ENCODE results near the gene WWTR1. TPM values are rescaled to one million over a fixed set of nuclear protein-coding genes. Genes with fewer than 3 reads are reported as not detected.

WWTR1 gene
- total and polyA plus RNA-seq, 8 donors: 15.4 to 116 (median 61.4) TPM

DNA sequence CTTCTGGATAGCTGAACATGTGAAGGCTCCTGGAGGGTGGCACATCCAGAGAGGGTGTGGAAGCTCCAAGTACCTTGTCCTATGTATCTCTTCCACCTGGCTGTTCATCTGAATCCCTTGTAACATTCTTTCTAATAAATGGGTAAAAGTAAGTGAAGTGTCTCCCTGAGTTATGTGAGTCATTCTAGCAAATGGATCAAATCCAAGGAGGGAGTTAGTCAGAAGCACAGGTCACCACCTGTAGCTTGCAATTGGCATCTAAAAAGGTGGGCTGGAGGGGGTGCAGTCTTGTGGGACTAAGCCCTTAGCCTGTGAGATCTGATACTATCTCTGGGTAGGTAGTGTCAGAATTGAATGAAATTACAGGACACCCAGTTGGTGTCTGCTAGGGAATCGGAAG is 71.0 kb downstream of the WWTR1 start:
- Histone ChIP-seq H3K9me3 (no peaks in the 10 kb centered on the region), H3K4me3 (no peak overlapping the region), H3K4me1 (peaks cover 11 to 68% (median 36%) of the 10 kb centered on the region in 4 donors), H3K27me3 (no peaks in the 10 kb centered on the region), H3K27ac (peak overlapping the region in 2 of 5 donors; percentile 2 to 21), H3K36me3 (no peaks in the 10 kb centered on the region)
- 85 to 97% (median 89%) methylated on average over 1 of the region's 1 CpG for WGBS, 5 donors
- TF ChIP-seq, protein P1, sequence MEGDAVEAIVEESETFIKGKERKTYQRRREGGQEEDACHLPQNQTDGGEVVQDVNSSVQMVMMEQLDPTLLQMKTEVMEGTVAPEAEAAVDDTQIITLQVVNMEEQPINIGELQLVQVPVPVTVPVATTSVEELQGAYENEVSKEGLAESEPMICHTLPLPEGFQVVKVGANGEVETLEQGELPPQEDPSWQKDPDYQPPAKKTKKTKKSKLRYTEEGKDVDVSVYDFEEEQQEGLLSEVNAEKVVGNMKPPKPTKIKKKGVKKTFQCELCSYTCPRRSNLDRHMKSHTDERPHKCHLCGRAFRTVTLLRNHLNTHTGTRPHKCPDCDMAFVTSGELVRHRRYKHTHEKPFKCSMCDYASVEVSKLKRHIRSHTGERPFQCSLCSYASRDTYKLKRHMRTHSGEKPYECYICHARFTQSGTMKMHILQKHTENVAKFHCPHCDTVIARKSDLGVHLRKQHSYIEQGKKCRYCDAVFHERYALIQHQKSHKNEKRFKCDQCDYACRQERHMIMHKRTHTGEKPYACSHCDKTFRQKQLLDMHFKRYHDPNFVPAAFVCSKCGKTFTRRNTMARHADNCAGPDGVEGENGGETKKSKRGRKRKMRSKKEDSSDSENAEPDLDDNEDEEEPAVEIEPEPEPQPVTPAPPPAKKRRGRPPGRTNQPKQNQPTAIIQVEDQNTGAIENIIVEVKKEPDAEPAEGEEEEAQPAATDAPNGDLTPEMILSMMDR (IDR thresholded peaks at IDR 0.05): no peak
- TF ChIP-seq POLR2A (IDR thresholded peaks at IDR 0.05): no peak
- TF ChIP-seq EP300 (IDR thresholded peaks at IDR 0.05): no peak
- TF ChIP-seq POLR2AphosphoS5 (IDR thresholded peaks at IDR 0.05): no peak
- intact Hi-C loops (cut with DNase I; ENCODE audit: low total_unique reads): no loop called here
- DNase-seq: no peak

DNA sequence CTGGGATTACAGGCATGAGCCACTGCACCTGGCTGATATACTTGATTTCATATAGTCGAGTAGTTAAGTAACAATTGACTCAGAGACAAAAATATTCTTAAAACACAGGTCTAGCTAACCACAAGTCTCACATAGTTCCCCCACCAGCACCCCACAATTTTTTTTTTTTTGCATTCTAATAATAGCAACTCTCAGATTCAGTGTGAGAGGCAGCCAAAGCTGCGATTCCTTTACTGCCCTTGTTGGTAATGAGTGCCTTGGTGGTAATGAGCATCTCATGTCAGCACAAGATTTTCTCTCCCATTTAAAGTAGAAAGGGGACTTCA is 72.5 kb downstream of the WWTR1 start:
- peaks cover 20 to 70% (median 47%) of the 10 kb centered on the region in 4 donors for H3K4me1 ChIP-seq
- no peaks in the 10 kb centered on the region for H3K27me3 ChIP-seq
- WGBS, 5 donors: 71 to 88% (median 78%) methylated on average over 2 of the region's 2 CpGs
- no peaks in the 10 kb centered on the region for H3K36me3 ChIP-seq
- intact Hi-C loops (cut with DNase I; ENCODE audit: low total_unique reads): no loop called here
- H3K27ac ChIP-seq: no peak overlapping the region
- no peaks in the 10 kb centered on the region for H3K9me3 ChIP-seq
- DNase-seq: no peak
- H3K4me3 ChIP-seq: no peak overlapping the region
- TF ChIP-seq, protein P1 (IDR thresholded peaks at IDR 0.05): no peak
- TF ChIP-seq EP300 (IDR thresholded peaks at IDR 0.05): no peak
- no peak for TF ChIP-seq POLR2A (IDR thresholded peaks at IDR 0.05)
- TF ChIP-seq POLR2AphosphoS5 (IDR thresholded peaks at IDR 0.05): no peak

DNA sequence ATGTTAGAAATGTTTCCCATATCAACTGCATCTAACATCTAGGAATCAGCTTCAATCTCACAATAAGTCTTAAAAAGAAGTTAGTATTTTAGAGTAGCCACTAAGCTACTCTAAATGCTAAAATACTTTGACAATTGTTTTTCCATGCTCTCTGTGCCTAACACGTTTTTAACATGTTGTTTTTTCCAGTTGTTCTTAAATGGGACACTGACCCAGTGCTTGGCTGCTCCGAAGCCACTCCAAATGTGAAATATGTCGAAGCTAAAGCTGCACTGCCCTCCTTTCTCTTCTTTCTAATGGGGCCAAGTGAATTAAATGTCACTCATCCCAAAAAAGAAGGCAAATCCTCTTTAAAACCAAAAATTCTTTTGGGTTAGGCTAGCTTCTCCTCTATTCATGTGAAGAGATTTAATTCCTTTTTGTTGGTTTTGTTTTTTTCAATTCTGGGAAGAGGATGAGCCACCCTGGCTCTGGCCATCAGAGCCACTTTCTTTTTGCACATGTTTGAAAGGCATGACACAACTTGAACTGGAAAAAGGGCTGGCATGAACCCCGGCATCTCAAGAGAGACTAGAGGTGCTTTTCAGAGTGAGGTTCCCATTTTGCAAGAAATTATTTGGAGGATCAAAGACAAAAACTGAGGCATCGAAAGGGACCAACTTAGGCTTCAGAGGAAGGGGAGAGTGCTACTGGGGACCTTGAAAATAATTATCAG is 73.7 kb downstream of the WWTR1 start:
- WGBS, 5 donors: 70 to 82% (median 76%) methylated on average over 5 of the region's 5 CpGs
- Histone ChIP-seq H3K27ac (peak overlapping the region in 3 of 5 donors; percentile 26 to 54 (median 51)), H3K36me3 (no peaks in the 10 kb centered on the region), H3K27me3 (no peaks in the 10 kb centered on the region), H3K4me1 (peaks cover 29 to 77% (median 58%) of the 10 kb centered on the region in 4 donors), H3K9me3 (no peaks in the 10 kb centered on the region), H3K4me3 (no peak overlapping the region)
- no peak for DNase-seq
- TF ChIP-seq POLR2A (IDR thresholded peaks at IDR 0.05) (no peak), POLR2AphosphoS5 (IDR thresholded peaks at IDR 0.05) (no peak), EP300 (IDR thresholded peaks at IDR 0.05) (no peak)
- TF ChIP-seq, protein P1 (IDR thresholded peaks at IDR 0.05): no peak
- intact Hi-C loops (cut with DNase I; ENCODE audit: low total_unique reads): no loop called here

DNA sequence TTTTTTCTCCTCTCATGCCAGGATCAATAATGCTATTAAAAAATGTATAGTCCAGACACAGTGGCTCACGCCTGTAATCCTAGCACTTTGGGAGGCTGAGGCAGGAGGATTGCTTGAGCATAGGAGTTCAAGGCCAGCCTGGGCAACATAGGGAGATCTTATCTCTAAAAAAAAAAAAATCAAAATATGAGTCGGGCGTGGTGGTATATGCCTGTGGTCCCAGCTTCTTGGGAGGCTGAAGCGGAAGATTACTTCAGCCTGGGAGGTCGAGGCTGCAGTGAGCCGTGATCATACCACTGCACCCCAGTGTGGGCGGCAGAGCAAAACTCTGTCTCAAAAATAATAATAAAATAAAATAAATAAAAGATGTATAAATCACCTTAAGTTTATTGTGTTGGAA is 75.4 kb downstream of the WWTR1 start:
- no peak for DNase-seq
- no peaks in the 10 kb centered on the region for H3K36me3 ChIP-seq
- no peak overlapping the region for H3K4me3 ChIP-seq
- 65 to 87% (median 85%) methylated on average over 7 of the region's 7 CpGs for WGBS, 5 donors
- intact Hi-C loops (cut with DNase I; ENCODE audit: low total_unique reads): no loop called here
- H3K9me3 ChIP-seq: no peaks in the 10 kb centered on the region
- peak overlapping the region in 2 of 5 donors; percentile 70 to 84 for H3K27ac ChIP-seq
- H3K4me1 ChIP-seq: peaks cover 39 to 87% (median 64%) of the 10 kb centered on the region in 4 donors
- no peaks in the 10 kb centered on the region for H3K27me3 ChIP-seq
- TF ChIP-seq, protein P1 (IDR thresholded peaks at IDR 0.05): no peak
- TF ChIP-seq POLR2A (IDR thresholded peaks at IDR 0.05) (no peak), EP300 (IDR thresholded peaks at IDR 0.05) (no peak), POLR2AphosphoS5 (IDR thresholded peaks at IDR 0.05) (no peak)
